ENCODE measurements around the gene CACHD1. TPM values are rescaled to one million over a fixed set of nuclear protein-coding genes. Genes with fewer than 3 reads are reported as not detected.

CACHD1 gene
- total and polyA plus RNA-seq, 4 donors = 4.7 to 49.6 (median 12.5) TPM

DNA sequence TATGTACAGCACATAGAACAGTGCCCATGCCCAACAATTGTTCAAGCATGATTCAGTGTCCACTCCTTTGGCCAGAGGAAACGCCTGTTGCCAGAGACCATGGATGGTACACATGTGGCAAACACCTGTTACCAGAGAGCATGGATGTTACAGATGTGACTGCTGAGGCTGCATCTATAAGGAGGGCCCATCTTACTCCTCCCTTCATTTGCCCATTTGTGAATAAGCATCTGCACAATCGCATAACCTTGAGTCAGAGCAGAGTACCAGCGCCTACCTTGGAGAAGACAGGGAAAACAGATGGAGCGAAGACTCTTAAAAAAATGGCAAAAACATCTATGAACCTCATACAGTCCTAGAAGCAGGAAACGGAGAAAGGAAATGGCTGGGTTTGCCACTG lies 36.6 kb upstream of the CACHD1 start:
- Histone ChIP-seq H3K9me3 (ENCODE audit: control insufficient read depth in 4 of 4, insufficient read depth in 3 of 4, low read length in 3 of 4) (no peaks in the 10 kb centered on the region), H3K9ac (ENCODE audit: insufficient read depth in 1 of 2, low read length in 2 of 2) (no peak overlapping the region), H3K4me3 (no peak overlapping the region), H3K36me3 (ENCODE audit: control insufficient read depth in 4 of 4, insufficient read depth in 4 of 4, low read length in 4 of 4) (no peaks in the 10 kb centered on the region), H3K27me3 (ENCODE audit: control insufficient read depth in 3 of 3, insufficient read depth in 3 of 3, low read length in 2 of 3) (no peaks in the 10 kb centered on the region), H3K27ac (ENCODE audit: low read depth in 1 of 2, low read length in 1 of 2) (no peak overlapping the region), H3K4me1 (ENCODE audit: control insufficient read depth in 5 of 5, insufficient read depth in 5 of 5, low read length in 5 of 5) (peaks cover 0 to 2% (median 0%) of the 10 kb centered on the region in 5 donors)
- WGBS, 2 donors = 93 to 95% methylated on average over 5 of the region's 5 CpGs
- DNase-seq = no peak
- TF ChIP-seq, protein P1, sequence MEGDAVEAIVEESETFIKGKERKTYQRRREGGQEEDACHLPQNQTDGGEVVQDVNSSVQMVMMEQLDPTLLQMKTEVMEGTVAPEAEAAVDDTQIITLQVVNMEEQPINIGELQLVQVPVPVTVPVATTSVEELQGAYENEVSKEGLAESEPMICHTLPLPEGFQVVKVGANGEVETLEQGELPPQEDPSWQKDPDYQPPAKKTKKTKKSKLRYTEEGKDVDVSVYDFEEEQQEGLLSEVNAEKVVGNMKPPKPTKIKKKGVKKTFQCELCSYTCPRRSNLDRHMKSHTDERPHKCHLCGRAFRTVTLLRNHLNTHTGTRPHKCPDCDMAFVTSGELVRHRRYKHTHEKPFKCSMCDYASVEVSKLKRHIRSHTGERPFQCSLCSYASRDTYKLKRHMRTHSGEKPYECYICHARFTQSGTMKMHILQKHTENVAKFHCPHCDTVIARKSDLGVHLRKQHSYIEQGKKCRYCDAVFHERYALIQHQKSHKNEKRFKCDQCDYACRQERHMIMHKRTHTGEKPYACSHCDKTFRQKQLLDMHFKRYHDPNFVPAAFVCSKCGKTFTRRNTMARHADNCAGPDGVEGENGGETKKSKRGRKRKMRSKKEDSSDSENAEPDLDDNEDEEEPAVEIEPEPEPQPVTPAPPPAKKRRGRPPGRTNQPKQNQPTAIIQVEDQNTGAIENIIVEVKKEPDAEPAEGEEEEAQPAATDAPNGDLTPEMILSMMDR (IDR thresholded peaks at IDR 0.05; ENCODE audit: control extremely low read depth, extremely low read depth) = no peak
- ATAC-seq (ENCODE audit: insufficient read depth, low FRiP score) = no peak

DNA sequence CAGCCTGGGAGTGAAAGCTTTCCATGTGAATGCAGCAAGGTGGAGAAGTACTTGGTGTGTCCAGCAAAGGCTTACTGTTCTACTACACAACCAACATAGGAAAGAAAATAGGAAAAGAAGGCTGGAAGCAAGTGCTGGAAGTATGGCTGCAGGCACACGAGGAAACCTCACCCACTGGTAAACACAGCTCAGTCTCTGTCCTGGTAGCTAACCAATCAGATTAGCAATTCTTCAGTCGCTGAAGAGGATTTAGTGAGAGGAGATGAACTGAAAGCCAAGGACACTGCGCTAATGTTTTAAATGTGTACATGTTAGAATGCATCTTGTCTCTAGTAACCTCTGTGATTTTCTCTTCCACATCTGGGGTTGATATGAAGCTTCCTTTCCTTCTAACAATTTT lies 36.2 kb upstream of the CACHD1 start:
- TF ChIP-seq, protein P1 (IDR thresholded peaks at IDR 0.05; ENCODE audit: control extremely low read depth, extremely low read depth) = no peak
- DNase-seq (no peak), ATAC-seq (ENCODE audit: insufficient read depth, low FRiP score) (no peak)
- 65% methylated on average over 3 of the region's 3 CpGs for WGBS, 2 donors
- Histone ChIP-seq H3K4me1 (ENCODE audit: control insufficient read depth in 5 of 5, insufficient read depth in 5 of 5, low read length in 5 of 5) (peaks cover 0 to 2% (median 0%) of the 10 kb centered on the region in 5 donors), H3K4me3 (no peak overlapping the region), H3K9ac (ENCODE audit: insufficient read depth in 1 of 2, low read length in 2 of 2) (no peak overlapping the region), H3K9me3 (ENCODE audit: control insufficient read depth in 4 of 4, insufficient read depth in 3 of 4, low read length in 3 of 4) (no peaks in the 10 kb centered on the region), H3K36me3 (ENCODE audit: control insufficient read depth in 4 of 4, insufficient read depth in 4 of 4, low read length in 4 of 4) (no peaks in the 10 kb centered on the region), H3K27me3 (ENCODE audit: control insufficient read depth in 3 of 3, insufficient read depth in 3 of 3, low read length in 2 of 3) (no peaks in the 10 kb centered on the region), H3K27ac (ENCODE audit: low read depth in 1 of 2, low read length in 1 of 2) (no peak overlapping the region)

DNA sequence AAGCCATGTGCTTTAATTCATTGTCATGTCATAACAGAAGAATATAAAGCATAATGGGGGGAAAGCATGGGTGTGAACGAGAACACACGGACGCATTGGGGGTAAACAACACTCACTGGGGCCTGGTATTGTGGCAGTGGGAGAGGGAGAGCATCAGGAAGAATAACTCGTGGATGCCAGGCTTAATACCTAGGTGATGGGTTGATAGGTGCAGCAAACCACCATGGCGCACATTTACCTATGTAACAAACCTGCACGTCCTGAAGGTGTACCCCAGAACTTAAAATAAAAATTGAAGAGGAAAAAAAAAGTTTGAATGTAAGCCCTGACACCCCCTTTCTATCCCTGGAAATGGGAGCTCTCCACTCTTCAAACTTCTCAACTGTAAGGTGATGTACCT lies 34.9 kb upstream of the CACHD1 start:
- no peak overlapping the region for H3K9ac ChIP-seq (ENCODE audit: insufficient read depth in 1 of 2, low read length in 2 of 2)
- H3K27ac ChIP-seq (ENCODE audit: low read depth in 1 of 2, low read length in 1 of 2) = no peak overlapping the region
- no peaks in the 10 kb centered on the region for H3K27me3 ChIP-seq (ENCODE audit: control insufficient read depth in 3 of 3, insufficient read depth in 3 of 3, low read length in 2 of 3)
- no peaks in the 10 kb centered on the region for H3K9me3 ChIP-seq (ENCODE audit: control insufficient read depth in 4 of 4, insufficient read depth in 3 of 4, low read length in 3 of 4)
- H3K4me3 ChIP-seq = no peak overlapping the region
- ATAC-seq (ENCODE audit: insufficient read depth, low FRiP score) (no peak), DNase-seq (no peak)
- H3K36me3 ChIP-seq (ENCODE audit: control insufficient read depth in 4 of 4, insufficient read depth in 4 of 4, low read length in 4 of 4) = no peaks in the 10 kb centered on the region
- H3K4me1 ChIP-seq (ENCODE audit: control insufficient read depth in 5 of 5, insufficient read depth in 5 of 5, low read length in 5 of 5) = peaks cover 0 to 2% (median 0%) of the 10 kb centered on the region in 5 donors
- WGBS, 2 donors = 88 to 93% methylated on average over 6 of the region's 6 CpGs
- TF ChIP-seq, protein P1 (IDR thresholded peaks at IDR 0.05; ENCODE audit: control extremely low read depth, extremely low read depth) = no peak

DNA sequence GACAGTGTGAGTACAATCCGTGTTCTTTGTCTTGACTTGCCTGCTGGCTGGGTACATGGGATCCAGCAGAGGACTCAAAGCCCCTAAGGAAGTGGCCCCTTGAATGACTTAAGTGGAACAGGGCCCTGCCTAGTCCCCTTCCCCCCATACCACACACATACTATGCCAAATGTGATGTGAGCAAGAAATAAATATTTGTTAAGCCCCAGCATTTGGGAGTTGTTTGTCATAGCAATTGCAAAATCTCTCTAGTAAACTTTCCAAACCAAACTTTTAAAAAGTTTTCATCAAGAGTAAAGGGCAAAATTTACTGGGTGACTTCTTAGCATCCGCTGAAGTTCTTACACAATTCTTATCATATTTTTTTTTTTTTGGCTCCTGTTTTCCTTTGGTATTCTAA lies 32.5 kb upstream of the CACHD1 start:
- ATAC-seq (ENCODE audit: insufficient read depth, low FRiP score) = no peak
- Histone ChIP-seq H3K9ac (ENCODE audit: insufficient read depth in 1 of 2, low read length in 2 of 2) (no peak overlapping the region), H3K4me3 (no peak overlapping the region), H3K27ac (ENCODE audit: low read depth in 1 of 2, low read length in 1 of 2) (peak overlapping the region in 1 of 2 donors; percentile 21), H3K27me3 (ENCODE audit: control insufficient read depth in 3 of 3, insufficient read depth in 3 of 3, low read length in 2 of 3) (no peaks in the 10 kb centered on the region), H3K36me3 (ENCODE audit: control insufficient read depth in 4 of 4, insufficient read depth in 4 of 4, low read length in 4 of 4) (no peaks in the 10 kb centered on the region), H3K4me1 (ENCODE audit: control insufficient read depth in 5 of 5, insufficient read depth in 5 of 5, low read length in 5 of 5) (peaks cover 0 to 2% (median 0%) of the 10 kb centered on the region in 5 donors), H3K9me3 (ENCODE audit: control insufficient read depth in 4 of 4, insufficient read depth in 3 of 4, low read length in 3 of 4) (no peaks in the 10 kb centered on the region)
- TF ChIP-seq, protein P1 (IDR thresholded peaks at IDR 0.05; ENCODE audit: control extremely low read depth, extremely low read depth) = no peak
- 82 to 98% methylated on average over 2 of the region's 2 CpGs for WGBS, 2 donors
- DNase-seq = peak in 2 of 3 donors; percentile 53 to 71

Data from lung (tissue), 12 donors.